Omental fat pad (tissue), 4 donors: ENCODE results near the gene COX7C. TPM values are rescaled to one million over a fixed set of nuclear protein-coding genes. Genes with fewer than 3 reads are reported as not detected.
"Not testable (repeated sequence)": the region's sequence is repeated elsewhere in the genome, so short reads cannot be mapped to it uniquely, and the experiment has no call there.

ENCODE experiments used
- ATAC-seq: fragments of 150-250 bp; one replicate; pipeline ENCODE4 v1.9.1; 2016; ENCODE audit warnings: mild to moderate bottlenecking, moderate library complexity; ENCODE audit not compliant: low FRiP score
- DNase-seq: peaks from one replicate; pipeline ENCODE4 v3.0.0-alpha.2; 2019; ENCODE audit warnings: low spot score
- total RNA-seq, 4 donors: library from RNA; depleted of rRNA; stranded (reverse); fragments of >200 nt; gene quantifications; one replicate each; pipeline ENCODE4 v1.1.0, GENCODE V29; 2016
- TF ChIP-seq, protein P1 (sequence below), 3 donors: fragments of 450-650 bp; IDR thresholded peaks; one replicate each; pipeline ENCODE4 v1.5.1; 2016 to 2017; ENCODE audit warnings: antibody characterized with exemption in 3 of 3, mild to moderate bottlenecking in 3 of 3, moderate library complexity in 2 of 3

COX7C gene
- total RNA-seq, 4 donors from 2014 or later, result 330 to 499 (median 418) TPM

DNA sequence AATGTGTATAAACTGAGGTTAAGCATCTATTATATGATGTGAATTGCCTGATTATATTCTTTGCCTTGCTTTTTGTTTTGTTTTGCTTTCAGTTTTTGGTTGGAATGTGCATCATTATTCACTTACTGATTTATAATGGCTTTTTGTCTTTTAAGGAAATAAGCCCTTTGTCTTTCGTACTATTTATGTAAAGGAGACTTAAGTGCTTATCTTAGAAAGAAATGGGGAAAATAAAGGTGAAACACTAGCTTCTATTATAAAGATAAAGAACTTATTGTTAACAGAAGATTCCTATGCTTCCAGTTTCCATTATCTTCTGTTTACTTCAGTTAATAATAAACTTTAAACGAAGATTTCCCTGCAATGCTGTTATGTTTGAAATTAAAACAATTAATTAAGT, 23.3 kb downstream of the COX7C start:
- no peak for ATAC-seq
- TF ChIP-seq, protein P1, sequence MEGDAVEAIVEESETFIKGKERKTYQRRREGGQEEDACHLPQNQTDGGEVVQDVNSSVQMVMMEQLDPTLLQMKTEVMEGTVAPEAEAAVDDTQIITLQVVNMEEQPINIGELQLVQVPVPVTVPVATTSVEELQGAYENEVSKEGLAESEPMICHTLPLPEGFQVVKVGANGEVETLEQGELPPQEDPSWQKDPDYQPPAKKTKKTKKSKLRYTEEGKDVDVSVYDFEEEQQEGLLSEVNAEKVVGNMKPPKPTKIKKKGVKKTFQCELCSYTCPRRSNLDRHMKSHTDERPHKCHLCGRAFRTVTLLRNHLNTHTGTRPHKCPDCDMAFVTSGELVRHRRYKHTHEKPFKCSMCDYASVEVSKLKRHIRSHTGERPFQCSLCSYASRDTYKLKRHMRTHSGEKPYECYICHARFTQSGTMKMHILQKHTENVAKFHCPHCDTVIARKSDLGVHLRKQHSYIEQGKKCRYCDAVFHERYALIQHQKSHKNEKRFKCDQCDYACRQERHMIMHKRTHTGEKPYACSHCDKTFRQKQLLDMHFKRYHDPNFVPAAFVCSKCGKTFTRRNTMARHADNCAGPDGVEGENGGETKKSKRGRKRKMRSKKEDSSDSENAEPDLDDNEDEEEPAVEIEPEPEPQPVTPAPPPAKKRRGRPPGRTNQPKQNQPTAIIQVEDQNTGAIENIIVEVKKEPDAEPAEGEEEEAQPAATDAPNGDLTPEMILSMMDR (IDR thresholded peaks at IDR 0.05), result no peak
- no peak for DNase-seq

DNA sequence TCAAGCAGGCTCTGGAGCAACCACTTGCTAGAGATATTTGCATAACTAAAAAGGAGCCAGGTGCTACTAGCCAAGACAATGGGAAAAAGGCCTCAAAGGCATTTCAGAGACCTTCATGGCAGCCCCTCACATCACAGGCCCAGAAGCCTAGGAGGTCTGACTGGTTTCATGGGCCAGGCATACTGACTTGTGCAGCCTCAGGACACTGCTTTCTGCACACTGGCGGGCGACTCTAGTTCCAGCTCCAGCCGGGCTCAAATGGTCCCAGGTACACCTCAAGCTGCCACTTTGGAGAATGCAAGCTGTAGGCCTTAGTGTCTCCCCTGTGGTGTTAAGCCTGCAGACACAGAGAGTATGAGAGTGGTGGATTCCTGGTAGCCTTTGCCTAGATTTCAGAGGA, 27.1 kb downstream of the COX7C start:
- TF ChIP-seq, protein P1 (IDR thresholded peaks at IDR 0.05), result no peak
- ATAC-seq, result no peak

DNA sequence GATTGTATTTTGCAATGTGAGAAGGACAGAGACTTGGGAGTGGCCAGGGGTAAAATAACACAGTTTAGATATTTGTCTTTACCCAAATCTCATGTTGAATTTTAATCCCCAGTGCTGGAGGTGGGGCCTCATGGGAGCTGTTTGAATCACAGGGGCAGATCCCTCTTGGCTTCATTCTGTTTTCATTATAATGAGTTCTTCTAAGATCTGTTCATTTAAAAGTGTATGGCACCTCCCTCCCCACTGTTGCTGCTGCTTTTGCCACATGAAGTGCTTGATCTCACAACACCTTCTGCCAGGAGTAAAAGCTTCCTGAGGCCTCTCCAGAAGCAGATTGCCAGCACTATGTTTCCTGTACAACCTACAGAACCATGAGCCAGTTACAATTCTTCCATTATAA, 28.1 kb downstream of the COX7C start:
- DNase-seq (no peak), ATAC-seq (no peak)
- TF ChIP-seq, protein P1 (IDR thresholded peaks at IDR 0.05), result no peak

More for the DNA sequence above, 27.1 kb downstream of the COX7C start:
- no peak for DNase-seq

DNA sequence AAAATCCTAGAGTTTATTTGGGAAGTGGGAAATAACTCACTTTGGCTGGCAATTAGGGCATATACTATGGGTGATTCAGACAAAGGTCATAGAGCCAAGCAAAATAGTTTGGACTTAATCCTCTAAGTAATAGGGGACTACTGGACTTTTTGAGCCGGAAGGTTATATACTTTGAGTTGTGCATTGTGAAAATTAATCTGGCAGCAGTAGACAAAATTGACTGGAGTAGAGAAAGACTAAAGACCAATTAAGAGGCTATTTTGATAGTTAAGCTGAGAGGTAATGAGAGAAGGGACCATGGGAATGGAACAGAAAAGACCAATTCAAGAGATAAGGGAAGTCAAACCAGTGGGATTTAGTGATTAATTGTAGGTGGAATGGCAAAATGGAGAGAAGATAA, 28.9 kb downstream of the COX7C start:
- DNase-seq, result no peak
- ATAC-seq, result no peak
- TF ChIP-seq, protein P1 (IDR thresholded peaks at IDR 0.05), result no peak

DNA sequence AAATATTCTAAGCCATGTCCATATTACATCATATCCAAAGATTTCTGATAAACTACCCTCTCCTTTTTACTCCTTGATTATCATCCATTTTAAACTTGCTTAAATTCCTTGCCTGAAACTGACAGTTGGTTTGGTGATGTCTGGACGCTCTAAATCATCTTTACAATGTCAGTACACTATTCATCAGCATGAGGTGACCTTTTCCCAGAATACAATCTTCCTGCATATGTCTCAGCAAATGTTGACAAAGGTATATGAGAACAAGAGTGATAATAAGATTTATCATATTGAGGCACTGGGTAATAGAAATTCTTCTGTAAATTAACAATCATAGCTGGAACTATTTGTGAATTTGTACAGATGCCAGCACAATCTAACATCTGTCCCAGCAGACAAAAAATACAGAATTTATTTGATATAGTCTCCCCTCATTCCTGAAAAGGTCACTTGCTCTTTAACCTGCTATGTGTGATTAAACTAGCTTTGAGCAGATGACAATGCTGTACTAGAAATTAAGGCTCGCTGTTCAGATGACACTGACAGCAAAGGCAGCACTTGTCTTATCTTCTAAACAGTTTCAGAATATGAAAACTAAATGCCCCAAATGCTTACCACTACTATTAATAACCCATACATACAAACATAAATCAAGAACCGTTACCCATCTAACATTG, 32.2 kb downstream of the COX7C start:
- DNase-seq (no peak), ATAC-seq (no peak)
- TF ChIP-seq, protein P1 (IDR thresholded peaks at IDR 0.05), result no peak

DNA sequence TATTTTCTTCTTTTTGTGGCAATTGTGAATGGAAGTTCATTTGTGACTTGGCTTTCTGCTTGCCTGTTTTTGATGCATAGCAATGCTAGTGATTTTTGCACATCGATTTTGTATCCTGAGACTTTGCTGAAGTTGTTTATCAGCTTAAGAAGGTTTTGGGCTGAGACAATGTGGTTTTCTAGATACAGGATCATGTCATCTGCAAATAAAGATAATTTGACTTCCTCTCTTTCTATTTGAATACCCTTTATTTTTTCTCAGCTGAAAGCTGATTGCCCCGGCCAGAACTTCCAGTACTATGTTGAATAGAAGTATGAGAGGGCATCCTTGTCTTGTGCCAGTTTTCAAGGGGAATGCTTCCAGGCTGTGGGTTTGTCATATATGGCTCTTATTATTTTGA, 43.0 kb downstream of the COX7C start:
- not testable (repeated sequence) for DNase-seq, ATAC-seq

DNA sequence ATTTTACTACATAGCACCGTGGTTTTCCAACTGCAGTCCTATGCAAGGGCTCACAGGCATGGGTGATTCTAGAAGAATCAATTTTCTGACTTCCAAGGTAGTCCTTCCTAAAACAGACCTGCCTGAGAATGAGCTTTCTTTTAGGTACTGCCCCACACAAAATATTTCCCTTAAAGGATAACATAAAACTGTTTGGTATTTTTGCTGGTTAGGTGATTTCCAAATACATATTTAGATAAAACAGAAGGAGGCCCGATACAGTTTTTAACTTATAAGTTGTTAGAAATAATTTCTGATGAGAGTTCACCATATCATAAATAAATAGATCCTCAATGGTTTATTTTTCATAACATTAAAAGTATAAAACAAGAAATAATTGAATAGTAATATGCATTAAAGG, 46.4 kb downstream of the COX7C start:
- TF ChIP-seq, protein P1 (IDR thresholded peaks at IDR 0.05), result no peak
- DNase-seq (no peak), ATAC-seq (no peak)
